AG04449 (cell line): ENCODE data around the gene KIAA1210.

ENCODE experiments used
- CTCF ChIA-PET: fragments of 350-600 bp; formaldehyde crosslinking; extraction: SDS; loops from one replicate; lab custom pipeline; 2021; ENCODE audit warnings: antibody characterized with exemption; lab: Yijun Ruan, JAX
- POLR2A ChIA-PET: fragments of 400-600, 350-600 bp; formaldehyde crosslinking; extraction: SDS; loops from one replicate; lab custom pipeline; 2020; ENCODE audit warnings: antibody characterized with exemption, inconsistent platforms; lab: Yijun Ruan, JAX
- DNase-seq: peaks from one replicate; pipeline ENCODE4 v3.0.0-alpha.2; 2010; ENCODE audit warnings: low read depth, low spot score
- H3K4me3 ChIP-seq: 2 replicates; pipeline ENCODE4 v1.5.1; 2011; ENCODE audit warnings: low read depth, mild to moderate bottlenecking, control low read depth, low read length
- TF ChIP-seq, protein P1 (sequence below): IDR thresholded peaks from one replicate; pipeline ENCODE4 v1.5.1; 2011; ENCODE audit warnings: mild to moderate bottlenecking, moderate library complexity, low read length, control low read depth, inconsistent platforms; ENCODE audit not compliant: insufficient read depth; ENCODE audit errors: missing control alignments

Gene KIAA1210

GRCh38 chrX:119067023-119067739 lies 60.4 kb downstream of the KIAA1210 start:
- POLR2A ChIA-PET = interaction anchor here (0.6 kb wide), 1 partner anchor 539 kb away, joined by 3 read pairs; no protein-coding TSS in a partner anchor
- DNase-seq = no peak
- no peak overlapping the region for H3K4me3 ChIP-seq
- TF ChIP-seq, protein P1, sequence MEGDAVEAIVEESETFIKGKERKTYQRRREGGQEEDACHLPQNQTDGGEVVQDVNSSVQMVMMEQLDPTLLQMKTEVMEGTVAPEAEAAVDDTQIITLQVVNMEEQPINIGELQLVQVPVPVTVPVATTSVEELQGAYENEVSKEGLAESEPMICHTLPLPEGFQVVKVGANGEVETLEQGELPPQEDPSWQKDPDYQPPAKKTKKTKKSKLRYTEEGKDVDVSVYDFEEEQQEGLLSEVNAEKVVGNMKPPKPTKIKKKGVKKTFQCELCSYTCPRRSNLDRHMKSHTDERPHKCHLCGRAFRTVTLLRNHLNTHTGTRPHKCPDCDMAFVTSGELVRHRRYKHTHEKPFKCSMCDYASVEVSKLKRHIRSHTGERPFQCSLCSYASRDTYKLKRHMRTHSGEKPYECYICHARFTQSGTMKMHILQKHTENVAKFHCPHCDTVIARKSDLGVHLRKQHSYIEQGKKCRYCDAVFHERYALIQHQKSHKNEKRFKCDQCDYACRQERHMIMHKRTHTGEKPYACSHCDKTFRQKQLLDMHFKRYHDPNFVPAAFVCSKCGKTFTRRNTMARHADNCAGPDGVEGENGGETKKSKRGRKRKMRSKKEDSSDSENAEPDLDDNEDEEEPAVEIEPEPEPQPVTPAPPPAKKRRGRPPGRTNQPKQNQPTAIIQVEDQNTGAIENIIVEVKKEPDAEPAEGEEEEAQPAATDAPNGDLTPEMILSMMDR = peak; percentile 49
- CTCF ChIA-PET = interaction anchor here (0.7 to 6.3 kb wide), 8 partner anchors 8 to 464 kb away, joined by 4 to 88 read pairs (median 7); no protein-coding TSS in a partner anchor

DNA sequence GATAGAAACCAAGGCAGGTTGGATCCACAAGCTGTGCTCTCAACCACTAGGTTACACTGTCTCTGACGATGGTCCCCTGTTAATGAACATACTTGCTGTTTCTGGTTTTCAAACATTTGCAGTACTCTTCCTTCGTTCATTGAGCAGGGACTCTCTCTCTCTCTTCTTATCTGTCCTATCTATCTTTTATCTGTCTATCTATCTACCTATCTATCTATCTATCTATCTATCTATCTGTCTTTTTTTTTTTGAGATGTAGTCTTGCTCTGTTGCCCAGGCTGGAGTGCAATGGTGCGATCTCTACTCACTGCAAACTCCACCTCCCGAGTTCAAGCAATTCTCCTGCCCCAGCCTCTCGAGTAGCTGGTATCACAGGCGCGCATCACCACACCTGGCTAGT lies 64.2 kb downstream of the KIAA1210 start:
- CTCF ChIA-PET = interaction anchor here (0.7 to 6.3 kb wide), 3 partner anchors 55 to 214 kb away, joined by 3 to 88 read pairs (median 3); no protein-coding TSS in a partner anchor

DNA sequence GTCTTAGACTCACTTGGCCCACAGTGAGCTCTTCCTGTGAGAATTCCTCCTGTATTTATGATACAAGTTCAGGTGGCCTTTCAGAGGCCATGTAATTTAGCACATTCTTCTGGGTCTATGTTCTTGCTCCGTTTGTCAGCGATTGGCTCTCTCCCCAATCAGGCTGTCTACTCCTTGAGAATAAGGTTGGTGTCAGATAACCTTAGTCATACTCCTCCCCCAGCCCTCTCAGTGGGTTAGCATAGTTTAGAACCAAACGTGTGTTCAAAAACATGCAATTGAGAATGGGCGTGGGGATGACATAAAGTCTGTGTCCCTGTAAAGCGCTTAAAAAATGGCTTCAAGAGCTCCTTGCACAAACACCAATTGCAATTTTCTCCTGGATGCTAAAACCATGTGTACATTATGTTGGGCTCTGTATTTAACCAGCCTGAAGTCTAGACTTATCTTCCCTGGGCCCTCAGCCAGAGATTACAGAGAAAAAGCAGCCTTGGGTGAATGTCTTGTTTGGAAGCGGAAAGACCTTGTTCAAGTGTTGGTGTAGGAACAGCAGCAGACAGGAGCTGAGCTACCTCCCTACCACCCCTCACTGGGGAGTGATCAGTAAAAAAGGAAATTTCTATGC lies 64.8 kb downstream of the KIAA1210 start:
- TF ChIP-seq, protein P1 = no peak
- H3K4me3 ChIP-seq = no peak overlapping the region
- ChIA-PET CTCF (interaction anchor here (0.7 to 1.0 kb wide), 3 partner anchors 48 to 214 kb away, joined by 3 read pairs; no protein-coding TSS in a partner anchor), POLR2A (no interaction called here)
- DNase-seq = no peak

More for the DNA sequence above, 64.2 kb downstream of the KIAA1210 start:
- TF ChIP-seq, protein P1 = no peak
- POLR2A ChIA-PET = no interaction called here
- no peak overlapping the region for H3K4me3 ChIP-seq
- DNase-seq = no peak

DNA sequence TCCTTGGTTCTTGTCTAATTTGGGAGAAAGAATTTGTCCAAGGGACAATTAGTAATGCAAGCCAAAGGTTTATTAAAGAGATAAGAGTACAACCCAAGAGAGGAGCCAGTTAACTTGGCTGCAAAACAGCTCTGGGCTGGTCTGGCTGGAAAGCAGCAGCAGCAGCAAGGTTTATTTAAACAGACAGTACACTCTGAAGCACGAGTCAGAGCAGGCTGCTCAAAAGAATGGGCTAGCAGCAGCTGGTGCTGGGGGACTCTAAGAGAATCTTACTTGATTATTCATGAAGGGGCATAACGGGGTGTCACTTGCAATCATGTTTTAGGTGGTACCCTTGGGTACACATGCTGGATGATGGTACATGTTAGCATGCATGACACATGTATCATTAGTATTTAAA lies 71.9 kb downstream of the KIAA1210 start:
- DNase-seq = no peak
- ChIA-PET POLR2A (no interaction called here), CTCF (no interaction called here)
- H3K4me3 ChIP-seq = no peak overlapping the region
- TF ChIP-seq, protein P1 = no peak

GRCh38 chrX:119045884-119046283 lies 81.7 kb downstream of the KIAA1210 start:
- H3K4me3 ChIP-seq = no peak overlapping the region
- ChIA-PET POLR2A (no interaction called here), CTCF (no interaction called here)
- no peak for DNase-seq
- TF ChIP-seq, protein P1 = no peak

GRCh38 chrX:119042996-119043395 lies 84.6 kb downstream of the KIAA1210 start:
- no peak overlapping the region for H3K4me3 ChIP-seq
- ChIA-PET POLR2A (no interaction called here), CTCF (no interaction called here)
- TF ChIP-seq, protein P1 = no peak
- no peak for DNase-seq
